Lower lobe of right lung (tissue), 2 donors: ENCODE data around the gene GRK1. TPM values are rescaled to one million over a fixed set of nuclear protein-coding genes. Genes with fewer than 3 reads are reported as not detected.

Source experiments
- ATAC-seq, 2 donors: fragments of 200-7000 bp; cut with Tn5 transposase; one replicate each; pipeline ENCODE4 v1.9.1; 2020 to 2022; ENCODE audit warnings: mild to moderate bottlenecking in 2 of 2, moderate library complexity in 2 of 2
- DNase-seq: peaks from one replicate; pipeline ENCODE4 v3.0.0-alpha.2; 2020
- H3K27ac ChIP-seq: fragments of 200-600 bp; one replicate; pipeline ENCODE4 v1.8.0; 2022
- H3K27me3 ChIP-seq: fragments of 200-600 bp; one replicate; pipeline ENCODE4 v1.8.0; 2022; ENCODE audit warnings: low read depth
- H3K36me3 ChIP-seq: fragments of 200-600 bp; one replicate; pipeline ENCODE4 v1.8.0; 2022; ENCODE audit warnings: mild to moderate bottlenecking
- H3K4me1 ChIP-seq: fragments of 200-600 bp; one replicate; pipeline ENCODE4 v1.8.0; 2022
- H3K4me3 ChIP-seq: fragments of 200-600 bp; one replicate; pipeline ENCODE4 v1.8.0; 2022; ENCODE audit warnings: mild to moderate bottlenecking
- H3K9me3 ChIP-seq: fragments of 200-600 bp; one replicate; pipeline ENCODE4 v1.8.0; 2022
- CTCF ChIP-seq: fragments of 200-600 bp; IDR thresholded peaks from one replicate; pipeline ENCODE4 v1.8.0; 2022; ENCODE audit warnings: antibody characterized with exemption, mild to moderate bottlenecking
- intact Hi-C: fragments of 100-400 bp; cut with DNase I; formaldehyde crosslinking; loops from one replicate; pipeline ENCODE4 v1.11.0; 2022
- total RNA-seq: library from RNA; stranded (reverse); fragmentation: NEBNext Ultra II Directional; extraction: Animal tissue kit (Norgen Biotek cat#: 25700); gene quantifications from one replicate; pipeline ENCODE4 v1.2.1, GENCODE V29; 2021
- donor health status: DM: no; HTN: yes; CAD: no; lungs with severe emphysema.

Gene GRK1
- total RNA-seq, 1 donor from 2014 or later = not detected

GRCh38 chr13:113763961-113764792 lies 97.2 kb downstream of the GRK1 start:
- Histone ChIP-seq H3K27me3 (peaks cover 6% of the 10 kb centered on the region), H3K4me3 (no peak overlapping the region), H3K4me1 (peaks cover 9% of the 10 kb centered on the region), H3K27ac (no peak overlapping the region), H3K36me3 (peaks cover 6% of the 10 kb centered on the region), H3K9me3 (no peaks in the 10 kb centered on the region)
- no peak for ATAC-seq
- no peak for TF ChIP-seq CTCF
- DNase-seq = no peak
- intact Hi-C loops = no loop called here

- H3K27ac ChIP-seq = no peak overlapping the region
- H3K4me1 ChIP-seq = peaks cover 2% of the 10 kb centered on the region
- ATAC-seq (no peak), DNase-seq (no peak)
- H3K9me3 ChIP-seq = no peaks in the 10 kb centered on the region
- no peak for TF ChIP-seq CTCF
- intact Hi-C loops = no loop called here
- peaks cover 6% of the 10 kb centered on the region for H3K36me3 ChIP-seq
- H3K4me3 ChIP-seq = no peak overlapping the region
- H3K27me3 ChIP-seq = peaks cover 6% of the 10 kb centered on the region
Measured at GRCh38 chr13:113764793-113765563, 98.0 kb downstream of the GRK1 start.

GRCh38 chr13:113765564-113765910 lies 98.5 kb downstream of the GRK1 start:
- DNase-seq (no peak), ATAC-seq (no peak)
- Histone ChIP-seq H3K36me3 (peaks cover 6% of the 10 kb centered on the region), H3K27me3 (peaks cover 6% of the 10 kb centered on the region), H3K4me1 (no peaks in the 10 kb centered on the region), H3K4me3 (no peak overlapping the region), H3K9me3 (no peaks in the 10 kb centered on the region), H3K27ac (no peak overlapping the region)
- TF ChIP-seq CTCF = no peak
- intact Hi-C loops = no loop called here

- TF ChIP-seq CTCF = no peak
- Histone ChIP-seq H3K9me3 (no peaks in the 10 kb centered on the region), H3K27ac (no peak overlapping the region), H3K4me3 (no peak overlapping the region), H3K4me1 (no peaks in the 10 kb centered on the region), H3K36me3 (peaks cover 6% of the 10 kb centered on the region), H3K27me3 (peaks cover 6% of the 10 kb centered on the region)
- DNase-seq (no peak), ATAC-seq (no peak)
- intact Hi-C loops = no loop called here
Measured at GRCh38 chr13:113766035-113766800, 99.2 kb downstream of the GRK1 start.

GRCh38 chr13:113767366-113767765 lies 100.3 kb downstream of the GRK1 start:
- H3K27ac ChIP-seq = no peak overlapping the region

More at GRCh38 chr13:113767366-113767765, 100.3 kb downstream of the GRK1 start:
- H3K36me3 ChIP-seq = peaks cover 6% of the 10 kb centered on the region
- no peak for ATAC-seq
- no peak for DNase-seq
- H3K4me1 ChIP-seq = no peaks in the 10 kb centered on the region
- H3K27me3 ChIP-seq = peaks cover 6% of the 10 kb centered on the region
- no peak for TF ChIP-seq CTCF
- no peak overlapping the region for H3K4me3 ChIP-seq
- intact Hi-C loops = no loop called here
- H3K9me3 ChIP-seq = no peaks in the 10 kb centered on the region
